Dendritic cell treated with granulocyte-macrophage colony-stimulating factor and Interleukin-4, amounts not matched to agents 40 ng/mL and 50 ng/mL, for 4 days (primary cell): Measurements from ENCODE around the gene MTA3.
"Not testable (repeated sequence)": the region's sequence is repeated elsewhere in the genome, so short reads cannot be mapped to it uniquely, and the experiment has no call there.

Experiments used
- H3K27ac Mint-ChIP-seq: one replicate; pipeline ENCODE4 v1.8.0; 2022; ENCODE audit warnings: mild to moderate bottlenecking, mixed read lengths
- H3K27me3 Mint-ChIP-seq: one replicate; pipeline ENCODE4 v1.8.0; 2022; ENCODE audit warnings: mild to moderate bottlenecking, mixed read lengths
- H3K36me3 Mint-ChIP-seq: one replicate; pipeline ENCODE4 v1.8.0; 2022; ENCODE audit warnings: low read depth, mixed read lengths
- H3K4me1 Mint-ChIP-seq: one replicate; pipeline ENCODE4 v1.8.0; 2022; ENCODE audit warnings: low read depth, mixed read lengths
- H3K4me3 Mint-ChIP-seq: one replicate; pipeline ENCODE4 v1.8.0; 2022; ENCODE audit warnings: mild to moderate bottlenecking, moderate library complexity, mixed read lengths
- H3K9me3 Mint-ChIP-seq: one replicate; pipeline ENCODE4 v1.8.0; 2022; ENCODE audit warnings: mixed read lengths
- intact Hi-C: fragments of 100-400 bp; cut with micrococcal nuclease; formaldehyde crosslinking; loops from one replicate; pipeline ENCODE4 v1.15.0; 2022

The MTA3 gene

GRCh38 chr2:42607101-42607637 lies 38.7 kb downstream of the MTA3 start:
- no peak overlapping the region for H3K4me3 Mint-ChIP-seq
- no peaks in the 10 kb centered on the region for H3K9me3 Mint-ChIP-seq
- peaks cover 20% of the 10 kb centered on the region for H3K36me3 Mint-ChIP-seq
- H3K27me3 Mint-ChIP-seq: no peaks in the 10 kb centered on the region
- no peak overlapping the region for H3K27ac Mint-ChIP-seq
- intact Hi-C loops: no loop called here
- no peaks in the 10 kb centered on the region for H3K4me1 Mint-ChIP-seq

- no peaks in the 10 kb centered on the region for H3K27me3 Mint-ChIP-seq
- H3K27ac Mint-ChIP-seq: no peak overlapping the region
- intact Hi-C loops: no loop called here
- H3K4me1 Mint-ChIP-seq: no peaks in the 10 kb centered on the region
- H3K4me3 Mint-ChIP-seq: no peak overlapping the region
- peaks cover 20% of the 10 kb centered on the region for H3K36me3 Mint-ChIP-seq
- H3K9me3 Mint-ChIP-seq: no peaks in the 10 kb centered on the region
These were observed 45.0 kb downstream of the MTA3 start for GRCh38 chr2:42613281-42614064.

DNA sequence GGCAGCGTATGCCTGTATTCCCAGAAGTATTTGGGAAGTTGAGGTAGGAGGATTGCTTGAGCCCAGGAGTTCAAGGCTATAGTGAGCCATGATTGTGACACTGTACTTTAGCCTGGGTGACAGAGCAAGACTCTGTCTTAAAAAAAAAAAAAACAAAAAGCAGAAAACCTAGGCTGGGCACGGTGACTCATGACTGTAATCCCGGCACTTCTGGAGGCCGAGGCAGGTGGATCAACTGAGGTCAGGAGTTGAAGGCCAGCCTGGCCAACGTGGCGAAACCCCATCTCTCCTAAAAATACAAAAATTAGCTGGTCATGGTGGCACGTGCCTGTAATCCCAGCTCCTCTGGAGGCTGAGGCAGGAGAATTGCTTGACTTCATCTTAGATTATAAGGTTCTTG lies 46.4 kb downstream of the MTA3 start:
- Mint-ChIP-seq H3K4me3 (no peak overlapping the region), H3K4me1 (no peaks in the 10 kb centered on the region), H3K9me3 (no peaks in the 10 kb centered on the region), H3K27ac (no peak overlapping the region), H3K27me3 (no peaks in the 10 kb centered on the region), H3K36me3 (peaks cover 17% of the 10 kb centered on the region)
- intact Hi-C loops: no loop called here

- no peaks in the 10 kb centered on the region for H3K27me3 Mint-ChIP-seq
- intact Hi-C loops: no loop called here
These were observed 49.7 kb downstream of the MTA3 start for GRCh38 chr2:42618116-42618515.

DNA sequence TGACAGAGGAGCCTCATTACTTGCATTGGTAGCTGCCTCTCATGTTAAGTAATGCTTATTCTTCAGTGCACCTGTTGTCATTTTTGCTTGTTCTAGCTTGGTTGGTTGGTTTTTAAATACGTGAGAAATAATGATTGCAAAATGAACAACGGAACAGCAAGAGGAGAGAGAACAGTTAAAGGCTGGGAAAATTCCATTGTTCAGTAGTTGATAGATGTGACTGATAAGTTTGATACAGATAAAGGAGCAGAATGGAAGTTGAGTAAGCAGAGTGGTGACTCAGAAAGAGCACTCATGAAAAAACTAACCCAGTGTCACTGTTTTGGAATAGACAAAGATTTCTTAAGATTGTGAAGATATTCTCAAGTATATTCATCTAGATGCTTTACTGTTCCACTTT lies 50.5 kb downstream of the MTA3 start:
- intact Hi-C loops: no loop called here
- Mint-ChIP-seq H3K27ac (no peak overlapping the region), H3K27me3 (no peaks in the 10 kb centered on the region), H3K9me3 (peaks cover 6% of the 10 kb centered on the region), H3K4me3 (no peak overlapping the region), H3K36me3 (no peaks in the 10 kb centered on the region), H3K4me1 (no peaks in the 10 kb centered on the region)

More at GRCh38 chr2:42618116-42618515, 49.7 kb downstream of the MTA3 start:
- no peak overlapping the region for H3K27ac Mint-ChIP-seq
- H3K36me3 Mint-ChIP-seq: no peaks in the 10 kb centered on the region
- H3K4me3 Mint-ChIP-seq: no peak overlapping the region
- H3K4me1 Mint-ChIP-seq: no peaks in the 10 kb centered on the region
- peaks cover 6% of the 10 kb centered on the region for H3K9me3 Mint-ChIP-seq

- H3K4me1 Mint-ChIP-seq, intact Hi-C loops, H3K36me3 Mint-ChIP-seq, H3K27ac Mint-ChIP-seq, H3K9me3 Mint-ChIP-seq, H3K27me3 Mint-ChIP-seq, H3K4me3 Mint-ChIP-seq: not testable (repeated sequence)
These were observed 53.2 kb downstream of the MTA3 start for GRCh38 chr2:42621626-42622025.

GRCh38 chr2:42622943-42623676 lies 54.7 kb downstream of the MTA3 start:
- H3K27ac Mint-ChIP-seq: no peak overlapping the region
- no peaks in the 10 kb centered on the region for H3K27me3 Mint-ChIP-seq
- H3K9me3 Mint-ChIP-seq: peaks cover 6% of the 10 kb centered on the region
- no peak overlapping the region for H3K4me3 Mint-ChIP-seq
- intact Hi-C loops: no loop called here
- H3K36me3 Mint-ChIP-seq: no peaks in the 10 kb centered on the region
- H3K4me1 Mint-ChIP-seq: no peaks in the 10 kb centered on the region

GRCh38 chr2:42624047-42624446 lies 55.6 kb downstream of the MTA3 start:
- Mint-ChIP-seq H3K36me3 (no peaks in the 10 kb centered on the region), H3K27me3 (no peaks in the 10 kb centered on the region), H3K9me3 (peaks cover 6% of the 10 kb centered on the region), H3K4me3 (no peak overlapping the region), H3K27ac (no peak overlapping the region), H3K4me1 (no peaks in the 10 kb centered on the region)
- intact Hi-C loops: no loop called here

GRCh38 chr2:42628024-42628423 lies 59.6 kb downstream of the MTA3 start:
- H3K4me3 Mint-ChIP-seq, H3K27ac Mint-ChIP-seq, H3K27me3 Mint-ChIP-seq, intact Hi-C loops, H3K36me3 Mint-ChIP-seq, H3K9me3 Mint-ChIP-seq, H3K4me1 Mint-ChIP-seq: not testable (repeated sequence)

DNA sequence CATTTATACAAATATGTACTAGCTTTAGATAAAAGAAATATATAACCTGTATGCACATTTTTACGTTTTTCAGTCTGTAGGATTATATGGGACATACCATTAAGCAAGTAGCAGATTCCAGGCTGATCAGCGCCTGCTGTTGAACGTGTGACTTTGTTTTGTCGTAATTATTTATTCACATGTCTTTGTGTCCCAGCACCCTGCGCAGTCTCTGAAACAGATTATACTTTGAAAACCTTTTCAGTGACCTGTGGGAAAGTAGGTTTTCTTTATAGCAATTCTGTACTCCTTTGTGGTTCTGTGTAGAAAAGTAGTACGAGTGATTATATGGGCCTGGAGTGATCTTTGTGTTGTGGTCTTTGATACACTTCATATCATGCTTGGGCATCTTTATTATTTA lies 68.5 kb downstream of the MTA3 start:
- Mint-ChIP-seq H3K27ac (no peak overlapping the region), H3K4me1 (no peaks in the 10 kb centered on the region), H3K9me3 (peaks cover 10% of the 10 kb centered on the region), H3K4me3 (no peak overlapping the region), H3K36me3 (no peaks in the 10 kb centered on the region), H3K27me3 (no peaks in the 10 kb centered on the region)
- intact Hi-C loops: no loop called here

- Mint-ChIP-seq H3K27ac (no peak overlapping the region), H3K27me3 (no peaks in the 10 kb centered on the region), H3K4me3 (no peak overlapping the region), H3K36me3 (no peaks in the 10 kb centered on the region), H3K4me1 (no peaks in the 10 kb centered on the region), H3K9me3 (peaks cover 10% of the 10 kb centered on the region)
- intact Hi-C loops: no loop called here
These were observed 69.8 kb downstream of the MTA3 start for GRCh38 chr2:42638080-42638784.

DNA sequence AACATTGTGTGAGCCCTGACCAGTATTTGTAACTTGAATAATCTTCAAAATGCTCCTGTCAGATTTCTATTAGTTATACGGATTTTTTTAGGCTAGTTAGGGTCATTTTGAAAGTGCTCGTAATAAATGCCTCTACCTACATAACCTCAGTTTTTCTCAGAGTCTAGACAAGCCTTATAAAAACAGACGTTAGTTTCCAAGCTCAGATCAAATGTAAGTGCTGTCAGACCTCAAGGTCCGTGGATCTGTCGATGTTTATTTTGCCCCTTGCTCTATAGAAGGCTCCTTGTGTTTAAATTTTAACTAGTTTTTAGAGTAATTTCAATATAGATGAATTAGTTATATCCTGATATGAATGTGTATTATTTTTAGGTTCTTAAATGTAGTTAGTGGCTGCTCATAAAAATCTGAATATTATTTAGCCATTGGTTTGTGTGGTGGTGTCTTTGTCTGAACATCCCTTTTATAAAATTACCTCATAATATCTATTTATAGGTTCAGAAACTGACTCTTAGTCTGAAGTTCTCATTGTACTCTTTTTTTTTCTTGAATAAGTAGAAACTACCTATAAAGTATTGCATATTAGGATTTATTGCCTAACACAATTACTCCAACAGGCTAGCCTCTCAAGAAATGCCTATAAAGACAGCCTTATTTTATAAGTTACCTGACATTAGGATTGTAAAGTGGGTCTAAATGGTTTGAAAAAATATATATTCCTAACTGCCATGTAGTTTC lies 71.1 kb downstream of the MTA3 start:
- intact Hi-C loops: no loop called here
- no peaks in the 10 kb centered on the region for H3K4me1 Mint-ChIP-seq
- no peaks in the 10 kb centered on the region for H3K27me3 Mint-ChIP-seq
- no peak overlapping the region for H3K4me3 Mint-ChIP-seq
- H3K36me3 Mint-ChIP-seq: no peaks in the 10 kb centered on the region
- H3K9me3 Mint-ChIP-seq: peaks cover 3% of the 10 kb centered on the region
- no peak overlapping the region for H3K27ac Mint-ChIP-seq

GRCh38 chr2:42640261-42640660 lies 71.8 kb downstream of the MTA3 start:
- Mint-ChIP-seq H3K9me3 (no peaks in the 10 kb centered on the region), H3K27me3 (no peaks in the 10 kb centered on the region), H3K27ac (no peak overlapping the region), H3K36me3 (peaks cover 6% of the 10 kb centered on the region), H3K4me3 (no peak overlapping the region), H3K4me1 (no peaks in the 10 kb centered on the region)
- intact Hi-C loops: no loop called here
